ENCODE measurements around the gene OR4C11. TPM values are rescaled to one million over a fixed set of nuclear protein-coding genes. Genes with fewer than 3 reads are reported as not detected.

OR4C11 gene
- total and polyA plus RNA-seq, 2 of the 4 experiments (the other 2 are of a cell fraction) = not detected

Other genes starting within 250 kb of the OR4C11 start
- not detected in 2 replicates for gene OR4A15, start 239.7 kb downstream of the OR4C11 start, total RNA-seq (2012; rRNA removed)
- not detected in 2 replicates for gene OR4A15, start 239.7 kb downstream of the OR4C11 start, polyA plus RNA-seq (2012; rRNA removed)
- not detected in 2 replicates for gene OR4C15, start 53.2 kb downstream of the OR4C11 start, total RNA-seq (2012; rRNA removed)
- gene OR4C15, start 53.2 kb downstream of the OR4C11 start, polyA plus RNA-seq (2012; rRNA removed) = not detected in 2 replicates
- not detected in 2 replicates for gene OR4C16, start 35.5 kb downstream of the OR4C11 start, total RNA-seq (2012; rRNA removed)
- gene OR4C16, start 35.5 kb downstream of the OR4C11 start, polyA plus RNA-seq (2012; rRNA removed) = not detected in 2 replicates
- gene OR4P4, start 27.5 kb upstream of the OR4C11 start, total RNA-seq (2012; rRNA removed) = not detected in 2 replicates
- not detected in 2 replicates for gene OR4P4, start 27.5 kb upstream of the OR4C11 start, polyA plus RNA-seq (2012; rRNA removed)
- not detected in 2 replicates for gene OR4S2, start 40.7 kb upstream of the OR4C11 start, total RNA-seq (2012; rRNA removed)
- gene OR4S2, start 40.7 kb upstream of the OR4C11 start, polyA plus RNA-seq (2012; rRNA removed) = not detected in 2 replicates
- not detected in 2 replicates for gene OR4C6, start 54.6 kb upstream of the OR4C11 start, total RNA-seq (2012; rRNA removed)
- not detected in 2 replicates for gene OR4C6, start 54.6 kb upstream of the OR4C11 start, polyA plus RNA-seq (2012; rRNA removed)
- not detected in 2 replicates for gene OR5D13, start 165.8 kb upstream of the OR4C11 start, total RNA-seq (2012; rRNA removed)
- gene OR5D13, start 165.8 kb upstream of the OR4C11 start, polyA plus RNA-seq (2012; rRNA removed) = not detected in 2 replicates
- not detected in 2 replicates for gene OR5D14, start 187.9 kb upstream of the OR4C11 start, total RNA-seq (2012; rRNA removed)
- gene OR5D14, start 187.9 kb upstream of the OR4C11 start, polyA plus RNA-seq (2012; rRNA removed) = not detected in 2 replicates
- not detected in 2 replicates for gene OR5L1, start 203.7 kb upstream of the OR4C11 start, total RNA-seq (2012; rRNA removed)
- not detected in 2 replicates for gene OR5L1, start 203.7 kb upstream of the OR4C11 start, polyA plus RNA-seq (2012; rRNA removed)
- not detected in 2 replicates for gene OR5D18, start 212.0 kb upstream of the OR4C11 start, total RNA-seq (2012; rRNA removed)
- gene OR5D18, start 212.0 kb upstream of the OR4C11 start, polyA plus RNA-seq (2012; rRNA removed) = not detected in 2 replicates
- not detected in 2 replicates for gene OR5L2, start 219.6 kb upstream of the OR4C11 start, total RNA-seq (2012; rRNA removed)
- gene OR5L2, start 219.6 kb upstream of the OR4C11 start, polyA plus RNA-seq (2012; rRNA removed) = not detected in 2 replicates
- gene OR5D16, start 231.1 kb upstream of the OR4C11 start, total RNA-seq (2012; rRNA removed) = not detected in 2 replicates
- not detected in 2 replicates for gene OR5D16, start 231.1 kb upstream of the OR4C11 start, polyA plus RNA-seq (2012; rRNA removed)